ENCODE measurements around the gene GABPA. TPM values are rescaled to one million over a fixed set of nuclear protein-coding genes. Genes with fewer than 3 reads are reported as not detected.
"Not testable (repeated sequence)": the region's sequence is repeated elsewhere in the genome, so short reads cannot be mapped to it uniquely, and the experiment has no call there.

GABPA gene
- total RNA-seq, 1 experiment from 2014 or later: 28.8 TPM

DNA sequence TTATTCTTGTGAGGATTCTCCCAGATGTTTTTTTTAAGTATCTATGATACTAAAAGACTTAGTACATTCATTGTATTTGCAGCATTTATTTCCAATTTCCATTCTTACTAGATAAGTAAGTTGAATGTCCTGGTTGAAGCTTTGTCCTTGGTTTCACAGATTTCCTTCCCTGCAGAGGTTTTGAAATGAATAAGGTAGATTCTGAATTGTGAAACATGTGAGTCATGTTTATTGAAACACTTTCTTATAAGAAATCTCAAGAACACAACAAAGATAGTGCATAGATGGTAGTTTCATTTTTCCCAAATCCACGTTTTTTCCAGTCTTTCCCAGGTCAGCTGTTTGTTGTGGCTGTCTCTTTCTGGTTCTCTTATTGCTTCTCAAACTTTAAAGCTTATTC, 24.8 kb downstream of the GABPA start:
- no peak overlapping the region for H3K4me3 ChIP-seq

DNA sequence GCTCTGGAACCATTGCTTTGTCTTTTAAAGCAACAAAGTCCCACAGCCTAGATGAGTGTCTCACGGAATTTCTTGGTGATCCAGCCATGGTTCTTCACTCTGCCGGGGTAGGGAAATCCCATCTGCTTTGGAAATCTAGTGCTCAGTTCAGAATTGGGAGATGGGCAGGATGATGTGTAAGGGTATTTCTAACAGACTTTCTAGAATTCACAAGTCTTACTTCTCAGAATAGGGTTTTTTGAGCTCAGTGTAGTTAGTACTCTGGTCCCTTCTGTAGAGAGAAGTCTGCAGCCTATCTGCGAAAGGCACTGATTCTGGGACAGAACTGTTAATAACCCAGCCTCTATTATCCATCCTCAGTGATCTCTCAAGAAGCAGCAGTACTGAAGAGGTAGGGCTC, 25.3 kb downstream of the GABPA start:
- Histone ChIP-seq H3K9me3 (replicated peaks) (no peaks in the 10 kb centered on the region), H3K36me3 (peaks cover 34% of the 10 kb centered on the region), H3K27me3 (replicated peaks) (no peaks in the 10 kb centered on the region), H3K4me3 (no peak overlapping the region), H3K4me1 (replicated peaks) (no peaks in the 10 kb centered on the region), H3K27ac (no peak overlapping the region)
- DNase-seq (ENCODE audit: low read depth in 1 of 2, low spot score in 2 of 2): no peak

More for the DNA sequence above, 24.8 kb downstream of the GABPA start:
- Histone ChIP-seq H3K27ac (no peak overlapping the region), H3K27me3 (replicated peaks) (no peaks in the 10 kb centered on the region), H3K36me3 (peaks cover 33% of the 10 kb centered on the region), H3K4me1 (replicated peaks) (no peaks in the 10 kb centered on the region), H3K9me3 (replicated peaks) (no peaks in the 10 kb centered on the region)
- DNase-seq (ENCODE audit: low read depth in 1 of 2, low spot score in 2 of 2): no peak

DNA sequence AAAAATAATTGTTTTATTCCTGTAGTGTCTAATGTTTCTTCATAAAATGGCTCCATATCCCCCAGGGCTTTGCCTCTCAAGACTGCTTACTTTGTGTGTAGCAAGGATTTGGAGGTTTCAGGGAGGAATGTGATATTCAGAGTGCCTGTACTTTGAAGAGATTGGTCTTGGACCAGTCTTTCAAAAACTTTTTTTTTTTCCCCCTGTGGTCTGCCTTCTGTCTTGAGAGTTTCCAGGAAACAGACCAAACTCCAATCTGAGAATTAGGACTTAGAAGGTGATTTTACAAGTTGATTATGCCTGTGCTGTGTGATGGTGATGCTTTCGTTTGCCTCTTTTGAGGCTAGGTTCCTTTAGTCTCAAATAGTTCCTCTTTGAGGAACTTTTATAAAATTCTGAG, 25.9 kb downstream of the GABPA start:
- no peaks in the 10 kb centered on the region for H3K27me3 ChIP-seq (replicated peaks)
- no peak overlapping the region for H3K27ac ChIP-seq
- no peak for DNase-seq (ENCODE audit: low read depth in 1 of 2, low spot score in 2 of 2)
- no peaks in the 10 kb centered on the region for H3K9me3 ChIP-seq (replicated peaks)
- H3K4me3 ChIP-seq: no peak overlapping the region
- H3K36me3 ChIP-seq: peaks cover 34% of the 10 kb centered on the region
- H3K4me1 ChIP-seq (replicated peaks): no peaks in the 10 kb centered on the region

DNA sequence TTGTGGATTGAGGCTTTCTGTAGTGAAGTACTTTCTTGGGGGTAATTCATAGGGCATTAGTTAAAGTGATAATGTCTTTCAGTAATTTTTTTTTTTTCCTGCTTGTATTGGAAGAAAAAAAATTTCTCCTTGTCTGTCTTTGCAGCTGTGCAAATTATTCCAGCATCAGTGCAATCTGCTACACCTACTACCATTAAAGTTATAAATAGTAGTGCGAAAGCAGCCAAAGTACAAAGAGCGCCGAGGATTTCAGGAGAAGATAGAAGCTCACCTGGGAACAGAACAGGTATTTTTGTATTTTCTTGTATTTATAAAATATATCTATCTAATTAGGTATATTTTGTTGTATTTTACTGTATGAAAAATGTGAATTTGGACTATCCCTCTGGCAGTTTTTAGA, 29.3 kb downstream of the GABPA start:
- Histone ChIP-seq H3K4me1 (replicated peaks) (no peaks in the 10 kb centered on the region), H3K9me3 (replicated peaks) (no peaks in the 10 kb centered on the region), H3K27ac (no peak overlapping the region), H3K36me3 (peaks cover 29% of the 10 kb centered on the region), H3K4me3 (no peak overlapping the region), H3K27me3 (replicated peaks) (no peaks in the 10 kb centered on the region)
- DNase-seq (ENCODE audit: low read depth in 1 of 2, low spot score in 2 of 2): no peak

DNA sequence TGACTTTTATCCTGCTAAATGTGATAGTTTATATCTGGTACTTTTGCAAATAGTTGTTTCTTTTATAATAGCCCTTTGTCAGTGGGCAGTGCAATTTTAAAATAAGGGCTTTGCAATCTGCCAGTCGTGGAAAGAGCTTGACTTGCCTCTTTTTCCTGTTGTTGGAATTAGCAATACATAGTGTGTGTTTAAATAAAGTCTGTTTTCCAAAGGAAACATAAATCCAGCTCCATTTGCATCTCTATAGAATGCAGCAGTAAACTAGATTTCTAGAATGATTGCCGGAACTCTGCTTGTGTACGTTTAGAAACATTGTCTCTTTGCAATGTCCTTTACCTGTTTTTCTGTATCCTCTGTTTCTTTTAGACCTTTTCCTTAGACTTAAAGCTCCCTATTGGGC, 33.1 kb downstream of the GABPA start:
- no peak for DNase-seq (ENCODE audit: low read depth in 1 of 2, low spot score in 2 of 2)
- Histone ChIP-seq H3K27ac (no peak overlapping the region), H3K36me3 (peaks cover 12% of the 10 kb centered on the region), H3K4me1 (replicated peaks) (no peaks in the 10 kb centered on the region), H3K4me3 (no peak overlapping the region), H3K9me3 (replicated peaks) (no peaks in the 10 kb centered on the region), H3K27me3 (replicated peaks) (no peaks in the 10 kb centered on the region)

DNA sequence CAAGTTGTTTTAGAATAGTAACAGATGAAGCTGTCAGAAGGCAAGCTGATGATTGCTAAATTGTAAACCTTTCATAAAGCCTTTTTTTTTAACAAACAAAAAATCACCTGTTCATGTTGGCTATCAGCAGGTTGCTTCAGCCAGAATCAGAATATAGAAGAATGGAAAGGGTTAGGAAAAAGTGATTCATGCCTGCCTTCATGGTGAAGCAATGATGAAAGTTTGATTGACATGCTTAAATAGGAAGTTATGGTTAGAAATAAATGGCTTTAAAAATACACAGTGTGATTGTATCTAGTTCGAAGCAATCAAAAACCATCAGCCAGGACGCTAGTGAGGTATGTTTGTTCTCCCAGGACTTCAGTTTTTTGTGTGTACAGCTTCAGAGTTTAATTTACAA, 37.9 kb downstream of the GABPA start:
- no peak overlapping the region for H3K4me3 ChIP-seq

DNA sequence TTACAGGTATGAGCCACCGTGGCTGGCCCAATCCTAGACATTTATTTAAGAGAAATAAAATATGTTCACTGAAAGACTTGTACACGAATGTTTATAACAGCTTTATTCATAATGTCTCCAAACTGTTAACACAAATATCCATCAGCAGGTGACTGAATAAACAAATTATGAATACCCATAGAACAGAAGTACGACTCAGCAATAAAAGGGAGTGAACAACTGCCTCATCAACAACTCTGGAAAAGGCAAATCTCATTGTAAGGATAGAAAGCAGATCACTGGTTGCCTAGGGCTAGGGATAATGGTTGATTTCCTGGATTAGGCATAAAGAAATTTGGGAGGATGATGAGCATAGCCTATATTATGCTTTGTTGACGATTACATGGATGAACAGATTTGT, 41.7 kb downstream of the GABPA start:
- no peak overlapping the region for H3K4me3 ChIP-seq
- no peaks in the 10 kb centered on the region for H3K36me3 ChIP-seq
- H3K4me1 ChIP-seq (replicated peaks): no peaks in the 10 kb centered on the region
- no peaks in the 10 kb centered on the region for H3K27me3 ChIP-seq (replicated peaks)
- H3K9me3 ChIP-seq (replicated peaks): no peaks in the 10 kb centered on the region
- no peak for DNase-seq (ENCODE audit: low read depth in 1 of 2, low spot score in 2 of 2)
- no peak overlapping the region for H3K27ac ChIP-seq

More for the DNA sequence above, 37.9 kb downstream of the GABPA start:
- Histone ChIP-seq H3K27ac (no peak overlapping the region), H3K36me3 (peaks cover 2% of the 10 kb centered on the region; the same call in 1 of the 2 replicates), H3K4me1 (replicated peaks) (no peaks in the 10 kb centered on the region), H3K9me3 (replicated peaks) (no peaks in the 10 kb centered on the region), H3K27me3 (replicated peaks) (no peaks in the 10 kb centered on the region)
- DNase-seq (ENCODE audit: low read depth in 1 of 2, low spot score in 2 of 2): no peak

DNA sequence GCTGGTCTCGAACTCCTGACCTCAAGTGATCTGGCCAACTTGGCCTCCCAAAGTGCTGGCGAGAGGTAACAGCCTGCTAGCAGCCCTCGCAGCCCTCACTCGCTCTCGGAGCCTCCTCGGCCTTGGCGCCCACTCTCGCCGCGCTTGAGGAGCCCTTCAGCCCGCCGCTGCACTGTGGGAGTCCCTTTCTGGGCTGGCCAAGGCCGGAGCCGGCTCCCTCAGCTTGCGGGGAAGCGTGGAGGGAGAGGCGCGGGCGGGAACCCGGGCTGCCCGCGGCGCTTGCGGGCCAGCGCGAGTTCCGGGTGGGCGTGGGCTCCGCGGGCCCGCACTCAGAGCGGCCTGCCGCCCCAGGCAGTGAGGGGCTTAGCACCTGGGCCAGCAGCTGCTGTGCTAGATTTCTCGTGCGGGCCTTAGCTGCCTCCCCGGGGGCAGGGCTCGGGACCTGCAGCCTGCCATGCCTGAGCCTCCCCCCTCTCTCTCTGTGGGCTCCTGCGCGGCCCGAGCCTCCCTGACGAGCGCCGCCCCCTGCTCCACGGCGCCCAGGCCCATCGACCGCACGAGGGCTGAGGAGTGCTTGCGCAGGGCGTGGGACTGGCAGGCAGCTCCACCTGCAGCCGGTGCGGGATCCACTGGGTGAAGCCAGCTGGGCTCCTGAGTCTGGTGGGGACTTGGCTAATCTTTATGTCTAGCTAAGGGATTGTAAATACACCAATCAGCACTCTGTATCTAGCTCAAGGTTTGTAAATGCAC, 43.5 kb downstream of the GABPA start:
- H3K27me3 ChIP-seq (replicated peaks); H3K4me3 ChIP-seq; H3K36me3 ChIP-seq; DNase-seq (ENCODE audit: low read depth in 1 of 2, low spot score in 2 of 2); H3K4me1 ChIP-seq (replicated peaks); H3K9me3 ChIP-seq (replicated peaks); H3K27ac ChIP-seq: not testable (repeated sequence)

DNA sequence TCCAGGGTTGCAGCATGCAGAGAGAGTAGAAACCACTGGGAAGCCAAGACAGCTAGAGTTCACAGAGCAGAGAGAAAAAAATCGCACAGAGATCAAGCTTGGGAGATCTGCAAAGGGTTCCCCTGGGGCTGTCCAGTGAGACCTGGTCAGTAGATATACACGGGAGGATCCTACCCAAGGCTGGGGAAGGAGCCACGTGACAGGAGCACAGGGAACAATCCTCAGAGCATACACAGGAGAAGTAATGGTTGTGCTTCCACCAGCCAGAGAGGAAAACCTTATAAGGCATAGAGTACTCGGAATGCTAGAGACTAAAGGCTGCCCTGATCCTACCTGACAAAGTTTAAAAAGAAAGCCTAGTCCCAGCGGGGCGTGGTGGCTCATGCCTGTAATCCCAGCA, 53.9 kb downstream of the GABPA start:
- Histone ChIP-seq H3K27me3 (replicated peaks) (no peaks in the 10 kb centered on the region), H3K9me3 (replicated peaks) (no peaks in the 10 kb centered on the region), H3K27ac (no peak overlapping the region), H3K4me1 (replicated peaks) (peaks cover 7% of the 10 kb centered on the region), H3K36me3 (no peaks in the 10 kb centered on the region), H3K4me3 (no peak overlapping the region)
- no peak for DNase-seq (ENCODE audit: low read depth in 1 of 2, low spot score in 2 of 2)

DNA sequence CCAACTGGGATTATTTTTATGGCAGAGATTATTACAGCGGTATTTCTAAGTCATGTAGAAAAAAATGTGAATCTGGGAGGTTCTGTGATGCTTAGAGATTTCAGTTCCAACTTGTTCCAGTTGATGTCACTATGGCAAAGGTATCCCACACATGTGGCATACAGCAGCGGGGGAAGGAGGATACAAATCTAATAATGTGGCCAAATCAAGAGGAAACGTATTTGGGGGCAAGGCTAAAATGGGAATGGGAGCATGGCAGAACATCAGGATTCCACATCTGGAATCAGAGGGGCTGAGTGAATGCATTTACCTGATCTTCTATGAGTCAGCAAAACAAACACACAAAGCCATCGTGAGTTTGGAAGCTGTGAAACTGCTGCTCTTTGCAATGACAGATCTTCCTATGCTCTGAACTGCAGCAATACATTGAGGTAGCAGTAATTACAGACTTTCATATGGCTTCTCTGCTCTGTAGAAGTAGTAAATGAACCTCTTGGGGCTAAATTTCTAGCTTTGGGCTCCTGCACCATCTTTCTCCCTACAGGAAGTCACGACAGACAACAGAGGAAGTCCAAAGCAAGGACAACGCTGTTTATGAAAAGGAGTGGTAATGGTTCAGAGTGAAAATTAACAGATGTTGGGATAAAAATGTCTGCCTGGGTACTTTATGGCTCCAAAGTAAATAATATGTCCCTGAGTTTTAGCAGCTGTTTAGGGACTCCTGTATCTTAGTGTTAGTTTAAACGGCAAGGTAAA, 55.5 kb downstream of the GABPA start:
- peaks cover 7% of the 10 kb centered on the region for H3K4me1 ChIP-seq (replicated peaks)
- H3K4me3 ChIP-seq: peak overlapping the region; percentile 11; the same call in 1 of the 2 replicates
- no peaks in the 10 kb centered on the region for H3K9me3 ChIP-seq (replicated peaks)
- peak in 1 of 2 experiments; percentile 38 for DNase-seq (ENCODE audit: low read depth in 1 of 2, low spot score in 2 of 2)
- no peaks in the 10 kb centered on the region for H3K36me3 ChIP-seq
- no peaks in the 10 kb centered on the region; the same call in 1 of the 2 replicates for H3K27me3 ChIP-seq (replicated peaks)
- H3K27ac ChIP-seq: no peak overlapping the region

DNA sequence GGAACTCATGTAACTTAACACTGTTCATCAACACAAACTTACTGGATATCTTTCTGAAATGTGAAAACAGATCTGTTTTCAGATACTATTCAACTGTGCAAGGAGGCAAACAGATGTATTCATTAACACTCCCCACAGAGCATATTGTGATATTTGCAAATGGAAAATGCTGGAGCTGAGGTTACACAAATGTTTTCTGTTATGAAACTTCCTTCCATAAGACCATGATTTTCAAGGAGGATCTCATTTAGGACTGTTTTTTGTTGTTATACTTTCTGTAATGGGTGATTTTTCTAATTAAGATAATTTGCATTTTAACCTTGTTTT, 56.1 kb downstream of the GABPA start:
- Histone ChIP-seq H3K27ac (no peak overlapping the region), H3K27me3 (replicated peaks) (no peaks in the 10 kb centered on the region; the same call in 1 of the 2 replicates), H3K36me3 (no peaks in the 10 kb centered on the region), H3K4me3 (no peak overlapping the region), H3K9me3 (replicated peaks) (no peaks in the 10 kb centered on the region), H3K4me1 (replicated peaks) (peaks cover 7% of the 10 kb centered on the region)
- DNase-seq (ENCODE audit: low read depth in 1 of 2, low spot score in 2 of 2): no peak

DNA sequence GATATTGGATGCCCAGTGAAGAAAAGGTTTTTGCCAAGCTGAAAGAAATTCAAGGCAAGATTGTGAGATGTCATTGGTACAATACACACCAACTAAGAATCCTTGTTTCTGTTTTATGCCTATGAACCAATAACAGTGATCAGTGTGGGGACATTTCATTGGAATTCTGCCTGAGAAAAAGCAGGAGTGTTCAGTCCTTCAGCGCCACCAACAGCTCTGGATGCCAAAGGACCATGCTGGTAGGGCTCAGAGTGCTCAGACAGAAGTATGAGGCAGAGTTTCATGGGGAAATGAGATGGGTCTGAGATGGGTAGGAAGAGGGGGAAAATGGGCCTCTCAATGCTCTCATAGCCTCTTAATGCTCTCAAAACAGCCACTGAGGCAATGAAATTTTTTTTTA, 56.5 kb downstream of the GABPA start:
- DNase-seq (ENCODE audit: low read depth in 1 of 2, low spot score in 2 of 2): no peak
- H3K27me3 ChIP-seq (replicated peaks): no peaks in the 10 kb centered on the region; the same call in 1 of the 2 replicates
- H3K4me1 ChIP-seq (replicated peaks): peaks cover 7% of the 10 kb centered on the region
- no peaks in the 10 kb centered on the region for H3K36me3 ChIP-seq
- no peaks in the 10 kb centered on the region for H3K9me3 ChIP-seq (replicated peaks)
- no peak overlapping the region for H3K27ac ChIP-seq
- no peak overlapping the region for H3K4me3 ChIP-seq

DNA sequence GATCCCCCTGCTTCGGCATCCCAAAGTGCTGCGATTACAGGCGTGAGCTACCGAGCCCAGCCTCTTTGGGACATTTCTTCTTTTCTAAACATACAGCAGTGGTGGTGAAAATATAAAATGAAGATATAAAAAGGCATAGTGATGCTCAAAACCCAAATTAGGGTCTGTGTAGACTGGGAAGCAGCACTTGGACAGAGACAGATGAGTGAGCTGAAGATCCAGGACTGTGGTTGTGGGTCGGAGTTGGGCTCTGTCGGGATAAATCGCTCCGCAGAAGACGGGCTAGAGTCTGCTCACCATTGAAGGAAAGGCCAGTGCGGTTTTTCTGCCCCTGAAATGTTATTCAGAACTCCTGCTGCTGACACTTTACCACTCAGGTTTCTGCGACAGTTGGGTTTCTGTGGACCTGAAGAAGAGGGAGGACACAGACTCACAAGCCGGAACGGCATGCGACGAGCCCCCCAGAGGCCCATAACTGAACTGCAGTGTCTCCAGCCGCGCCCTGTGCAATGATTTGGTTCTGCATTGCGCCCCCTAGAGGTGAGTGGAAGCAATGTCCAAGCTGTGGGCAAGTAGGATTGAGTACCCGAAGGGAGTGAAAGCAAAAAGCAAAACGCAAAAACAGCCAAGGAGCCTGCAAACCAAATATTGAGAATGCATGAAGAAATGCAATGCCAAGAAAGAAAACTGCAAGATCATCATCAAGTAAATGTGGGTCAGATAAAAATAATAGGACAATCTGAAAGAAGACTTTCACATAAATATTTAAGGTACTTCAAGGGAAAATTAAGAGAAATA, 66.6 kb downstream of the GABPA start:
- DNase-seq (ENCODE audit: low read depth in 1 of 2, low spot score in 2 of 2): peak; percentile 36 to 78
- H3K9me3 ChIP-seq (replicated peaks): no peaks in the 10 kb centered on the region
- H3K4me3 ChIP-seq: no peak overlapping the region
- H3K36me3 ChIP-seq: no peaks in the 10 kb centered on the region
- H3K27ac ChIP-seq: no peak overlapping the region
- H3K27me3 ChIP-seq (replicated peaks): no peaks in the 10 kb centered on the region
- no peaks in the 10 kb centered on the region for H3K4me1 ChIP-seq (replicated peaks)

DNA sequence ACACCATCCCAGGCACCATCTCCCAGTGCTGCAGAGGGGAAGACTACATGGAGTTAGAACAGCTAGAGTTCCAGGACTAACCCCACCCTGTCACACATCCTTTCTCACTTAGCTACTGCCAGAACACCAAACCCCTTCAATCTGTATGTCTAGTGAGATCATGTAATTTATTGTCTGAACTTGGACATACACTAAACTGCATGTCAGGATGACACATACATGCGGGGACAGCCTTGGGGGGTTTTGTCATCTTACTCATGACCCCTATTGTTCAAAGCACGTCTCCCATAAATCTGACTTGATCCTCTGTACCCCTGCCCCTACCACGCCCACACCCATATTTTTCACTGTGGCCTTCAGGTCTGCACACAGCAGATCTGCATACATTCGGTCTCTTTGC, 71.3 kb downstream of the GABPA start:
- H3K27me3 ChIP-seq (replicated peaks): no peaks in the 10 kb centered on the region
- H3K4me3 ChIP-seq: no peak overlapping the region
- DNase-seq (ENCODE audit: low read depth in 1 of 2, low spot score in 2 of 2): no peak
- H3K4me1 ChIP-seq (replicated peaks): no peaks in the 10 kb centered on the region
- no peaks in the 10 kb centered on the region for H3K9me3 ChIP-seq (replicated peaks)
- no peaks in the 10 kb centered on the region for H3K36me3 ChIP-seq
- H3K27ac ChIP-seq: no peak overlapping the region
